HG03139 (cell line): Measurements from ENCODE around the gene NEB.
"Not testable (repeated sequence)": the region's sequence is repeated elsewhere in the genome, so short reads cannot be mapped to it uniquely, and the experiment has no call there.

ENCODE experiments used
- ATAC-seq: cut with Tn5 transposase; IDR thresholded peaks from one replicate; pipeline ENCODE4 v1.9.1; 2021; ENCODE audit not compliant: unreplicated experiment

Gene NEB

DNA sequence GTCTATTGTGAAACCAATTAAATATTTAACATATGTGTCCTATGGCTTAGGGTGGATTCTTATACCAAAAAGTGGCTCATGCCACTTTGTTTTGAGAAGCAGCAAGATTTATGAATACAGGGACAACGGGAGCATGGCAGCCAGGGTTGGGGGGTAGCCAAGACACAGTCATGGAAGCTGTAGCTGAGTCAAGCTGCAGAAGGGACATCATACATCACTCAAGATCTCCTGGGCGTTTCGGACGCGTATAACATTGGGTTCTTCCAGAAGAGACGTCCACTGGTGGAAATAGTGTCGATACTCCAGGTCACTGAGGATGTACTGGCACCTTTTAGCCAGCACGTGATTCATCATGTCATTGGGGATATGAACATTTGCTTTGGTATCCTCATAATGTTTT lies 171.9 kb downstream of the NEB start:
- no peak for ATAC-seq

DNA sequence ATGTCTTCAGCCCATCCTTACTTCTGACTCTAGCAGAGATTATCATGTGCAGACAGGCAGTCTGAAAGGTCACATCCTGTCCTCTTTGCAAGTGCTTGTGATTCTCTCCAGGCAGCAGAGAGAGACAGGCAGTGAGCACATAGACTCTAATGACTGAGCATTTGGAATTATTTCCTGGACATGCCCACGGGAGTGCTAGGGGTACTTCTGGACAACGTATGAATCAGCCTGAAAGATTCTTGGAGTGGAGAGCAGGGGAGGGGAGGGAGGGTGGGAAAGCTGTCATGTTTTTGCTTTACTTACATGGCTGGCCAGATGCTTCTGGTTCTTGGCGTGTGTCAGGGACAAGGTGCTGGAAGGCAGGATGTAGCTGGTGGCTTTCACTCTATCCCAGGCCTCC lies 174.0 kb downstream of the NEB start:
- ATAC-seq: no peak

- not testable (repeated sequence) for ATAC-seq
Measured at GRCh38 chr2:151559431-151559830, 174.8 kb downstream of the NEB start.

DNA sequence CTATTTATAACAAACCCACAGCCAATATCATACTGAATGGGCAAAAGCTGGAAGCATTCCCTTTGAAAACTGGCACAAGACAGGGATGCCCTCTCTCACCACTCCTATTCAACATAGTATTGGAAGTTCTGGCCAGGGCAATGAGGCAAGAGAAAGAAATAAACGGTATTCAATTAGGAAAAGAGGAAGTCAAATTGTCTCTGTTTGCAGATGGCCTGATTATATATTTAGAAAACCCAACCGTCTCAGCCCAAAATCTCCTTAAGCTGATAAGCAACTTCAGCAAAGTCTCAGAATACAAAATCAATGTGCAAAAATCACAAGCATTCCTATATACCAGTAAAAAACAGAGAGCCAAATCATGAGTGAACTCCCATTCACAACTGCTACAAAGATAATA lies 176.4 kb downstream of the NEB start:
- ATAC-seq: not testable (repeated sequence)

DNA sequence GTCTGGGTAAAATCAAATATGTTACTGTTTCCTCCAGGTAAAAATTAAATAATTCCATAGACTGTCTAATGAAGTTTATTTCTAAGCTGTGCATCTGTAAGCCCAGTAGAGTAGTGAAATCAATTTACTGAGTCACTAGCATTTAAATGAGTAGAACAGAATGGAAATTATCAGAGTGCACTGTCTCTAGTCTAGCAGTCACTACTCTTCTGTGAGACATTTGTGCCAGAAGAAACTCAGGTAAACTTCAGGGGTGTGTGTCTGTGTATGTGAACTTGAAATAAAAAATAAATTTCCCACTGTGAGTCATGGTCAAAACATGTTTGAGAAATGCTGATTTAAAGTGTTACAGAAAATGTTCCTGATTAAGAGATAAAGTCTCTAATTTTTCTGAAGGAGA lies 178.2 kb downstream of the NEB start:
- ATAC-seq: no peak

DNA sequence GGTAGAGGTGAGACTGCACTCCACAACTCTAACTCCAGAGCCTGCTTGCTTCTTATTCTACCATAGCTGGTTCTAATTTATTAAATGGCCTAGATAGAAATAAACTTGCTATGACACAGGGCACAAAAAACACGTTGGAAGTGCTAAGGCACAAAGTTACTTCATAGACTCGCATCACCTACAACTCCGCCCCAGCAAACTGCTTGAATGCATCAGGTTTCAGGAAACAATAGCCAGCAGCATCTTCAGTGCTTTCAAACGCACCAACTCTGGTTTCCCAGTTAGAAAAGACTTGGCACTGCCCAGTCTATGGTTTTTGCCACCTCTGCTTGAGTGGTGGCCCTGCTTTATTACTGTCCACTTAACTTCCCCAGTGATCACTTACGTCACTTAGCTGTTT lies 182.0 kb downstream of the NEB start:
- ATAC-seq: no peak

- no peak for ATAC-seq
Measured at GRCh38 chr2:151551556-151551955, 182.7 kb downstream of the NEB start.

- ATAC-seq: no peak
Measured at GRCh38 chr2:151549191-151549590, 185.1 kb downstream of the NEB start.

DNA sequence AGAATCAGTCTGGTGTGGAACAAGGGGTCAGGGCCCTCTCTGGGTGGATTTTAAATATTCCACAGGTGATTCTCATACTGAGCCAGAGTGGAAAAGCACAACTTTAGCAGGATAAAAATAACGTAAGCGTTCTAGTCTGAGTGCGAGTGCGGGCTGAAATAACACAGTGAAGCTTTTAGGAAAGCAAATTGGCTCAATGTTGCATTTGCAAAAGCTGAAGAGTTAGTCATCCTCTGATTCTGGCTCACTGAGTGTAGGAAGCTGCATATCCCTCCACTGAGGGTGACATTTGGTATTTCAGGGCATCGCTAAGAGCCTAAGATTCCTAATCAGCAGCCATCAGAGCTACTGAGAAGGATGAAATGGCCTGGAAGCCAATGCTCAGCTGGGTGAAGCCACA lies 189.8 kb downstream of the NEB start:
- ATAC-seq: no peak

GRCh38 chr2:151543876-151544275 lies 190.4 kb downstream of the NEB start:
- ATAC-seq: no peak

DNA sequence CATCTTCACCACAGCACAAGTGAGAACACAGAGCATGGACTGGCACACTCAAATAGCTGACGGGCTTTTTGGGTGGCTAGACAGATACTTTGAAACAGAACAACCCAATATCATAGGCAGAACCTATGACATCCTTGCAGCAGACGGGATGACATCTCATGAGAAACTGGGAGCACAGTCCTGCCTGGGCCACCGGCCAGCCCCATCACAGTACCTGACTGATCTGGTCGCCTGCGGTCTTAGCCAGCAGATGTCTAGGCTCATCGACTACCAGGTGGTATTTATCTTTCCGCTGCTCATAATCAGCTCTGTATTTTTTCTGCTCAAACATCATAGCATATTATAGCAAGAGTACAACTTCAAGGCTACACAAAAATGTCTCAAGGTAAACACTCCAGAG lies 200.3 kb downstream of the NEB start:
- ATAC-seq: no peak

- no peak for ATAC-seq
Measured at GRCh38 chr2:151533127-151533526, 201.1 kb downstream of the NEB start.

GRCh38 chr2:151526572-151527090 lies 207.6 kb downstream of the NEB start:
- no peak for ATAC-seq

DNA sequence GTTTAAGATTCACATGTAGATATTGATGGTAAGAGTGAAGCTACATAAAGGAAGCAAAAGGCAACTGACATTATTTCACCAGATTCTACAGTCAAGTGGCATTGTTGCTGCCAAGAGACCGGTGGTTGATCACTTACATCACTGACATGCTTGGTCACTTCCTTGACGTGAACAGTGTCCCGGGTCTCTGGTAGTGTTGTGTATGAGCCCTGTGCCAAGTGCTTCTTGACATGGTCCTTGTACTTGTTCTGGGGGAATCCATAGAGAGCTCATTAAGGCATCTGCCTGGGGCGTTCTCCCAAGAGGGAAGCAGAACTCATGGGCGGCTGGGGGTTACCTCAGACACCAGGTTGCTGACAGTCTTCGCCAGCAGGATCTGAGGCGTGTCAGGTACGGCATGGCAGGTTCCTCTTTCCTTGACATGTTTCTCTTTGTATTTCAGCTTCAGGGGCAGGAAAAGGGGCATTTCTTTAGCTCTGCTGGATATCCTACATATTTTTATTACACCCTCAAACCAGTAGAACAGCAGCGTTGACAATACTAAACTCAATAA lies 208.4 kb downstream of the NEB start:
- ATAC-seq: no peak

GRCh38 chr2:151523850-151524249 lies 210.4 kb downstream of the NEB start:
- ATAC-seq: no peak

- ATAC-seq: no peak
Measured at GRCh38 chr2:151522556-151522955, 211.7 kb downstream of the NEB start.

GRCh38 chr2:151520976-151521375 lies 213.3 kb downstream of the NEB start:
- ATAC-seq: no peak

DNA sequence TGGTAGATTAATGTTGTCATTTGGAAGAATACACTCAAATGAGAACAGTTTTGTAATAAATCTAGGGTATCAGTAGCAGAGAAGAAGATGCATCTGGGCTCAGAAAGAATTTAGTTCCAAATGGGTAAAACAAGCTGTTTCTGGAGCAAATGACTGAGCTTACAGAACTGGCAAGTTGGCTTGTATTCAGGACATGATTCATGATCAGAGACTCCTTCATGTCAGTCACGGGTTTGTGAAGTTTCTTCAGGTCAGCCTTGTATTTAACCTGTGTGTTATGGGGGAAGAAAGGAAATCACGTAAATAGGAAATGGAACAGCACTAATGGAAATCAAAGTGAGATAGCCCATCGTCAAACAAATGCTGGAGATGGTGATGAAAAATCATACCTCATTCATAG lies 215.5 kb downstream of the NEB start:
- ATAC-seq: no peak

- no peak for ATAC-seq
Measured at GRCh38 chr2:151508519-151508918, 225.8 kb downstream of the NEB start.

- no peak for ATAC-seq
Measured at GRCh38 chr2:151506170-151506569, 228.1 kb downstream of the NEB start.

GRCh38 chr2:151498178-151498577 lies 236.1 kb downstream of the NEB start:
- ATAC-seq: no peak

- no peak for ATAC-seq
Measured at GRCh38 chr2:151491496-151491895, 242.8 kb downstream of the NEB start.

DNA sequence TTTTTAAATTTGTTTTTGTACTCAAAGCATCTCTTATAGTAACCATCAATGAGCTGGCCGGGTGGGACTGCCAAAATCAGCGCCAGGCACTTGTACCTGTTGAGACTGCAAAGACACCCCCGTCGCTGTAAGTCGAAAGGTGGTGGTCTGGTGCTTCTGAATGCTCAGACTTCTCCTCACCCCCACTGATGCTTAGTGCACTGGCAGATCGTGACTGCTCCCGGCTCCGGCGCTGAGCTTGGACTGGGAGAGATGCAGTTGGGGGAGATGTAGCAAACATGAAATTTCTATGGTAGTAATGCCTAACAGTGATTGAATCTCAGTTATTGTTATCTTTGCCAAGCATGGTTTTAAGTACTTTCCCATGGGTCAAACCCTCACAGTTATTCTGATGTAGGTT lies 244.0 kb downstream of the NEB start:
- ATAC-seq: no peak
